PC-9 (cell line): Measurements from ENCODE around the gene LRRFIP1.

ENCODE experiments used
- EZH2 ChIP-seq: fragments of 200-600 bp; sonication (generic); IDR thresholded peaks from 2 replicates; pipeline ENCODE4 v1.8.0; 2017; ENCODE audit warnings: antibody characterized with exemption, low read depth
- TF ChIP-seq, protein P1 (sequence below): fragments of 200-600 bp; sonication (generic); conservative IDR thresholded peaks from 2 replicates; pipeline ENCODE4 v1.6.1; 2017; ENCODE audit warnings: mixed run types, antibody characterized with exemption, mild to moderate bottlenecking, moderate library complexity

GRCh38 chr2:237581326-237581725, 46.1 kb upstream of the LRRFIP1 start:
- TF ChIP-seq, protein P1, sequence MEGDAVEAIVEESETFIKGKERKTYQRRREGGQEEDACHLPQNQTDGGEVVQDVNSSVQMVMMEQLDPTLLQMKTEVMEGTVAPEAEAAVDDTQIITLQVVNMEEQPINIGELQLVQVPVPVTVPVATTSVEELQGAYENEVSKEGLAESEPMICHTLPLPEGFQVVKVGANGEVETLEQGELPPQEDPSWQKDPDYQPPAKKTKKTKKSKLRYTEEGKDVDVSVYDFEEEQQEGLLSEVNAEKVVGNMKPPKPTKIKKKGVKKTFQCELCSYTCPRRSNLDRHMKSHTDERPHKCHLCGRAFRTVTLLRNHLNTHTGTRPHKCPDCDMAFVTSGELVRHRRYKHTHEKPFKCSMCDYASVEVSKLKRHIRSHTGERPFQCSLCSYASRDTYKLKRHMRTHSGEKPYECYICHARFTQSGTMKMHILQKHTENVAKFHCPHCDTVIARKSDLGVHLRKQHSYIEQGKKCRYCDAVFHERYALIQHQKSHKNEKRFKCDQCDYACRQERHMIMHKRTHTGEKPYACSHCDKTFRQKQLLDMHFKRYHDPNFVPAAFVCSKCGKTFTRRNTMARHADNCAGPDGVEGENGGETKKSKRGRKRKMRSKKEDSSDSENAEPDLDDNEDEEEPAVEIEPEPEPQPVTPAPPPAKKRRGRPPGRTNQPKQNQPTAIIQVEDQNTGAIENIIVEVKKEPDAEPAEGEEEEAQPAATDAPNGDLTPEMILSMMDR, result no peak
- TF ChIP-seq EZH2, result no peak
